SU-DHL-6 (cell line): ENCODE data around the gene SP8.

Experiments
- H2AFZ ChIP-seq: fragments of 200-600 bp; sonication (generic); 2 replicates; pipeline ENCODE4 v1.6.1; 2014; ENCODE audit warnings: low read depth, mild to moderate bottlenecking, moderate library complexity, mixed read lengths, antibody characterized with exemption, low read length; ENCODE audit not compliant: severe bottlenecking
- H3F3A ChIP-seq: fragments of 200-600 bp; shearing (Covaris generic); 2 replicates; pipeline ENCODE4 v1.6.0; 2016; ENCODE audit warnings: antibody characterized with exemption, mild to moderate bottlenecking; ENCODE audit not compliant: insufficient read depth
- H3K27ac ChIP-seq: fragments of 200-600 bp; sonication (generic); 2 replicates; pipeline ENCODE4 v1.5.1; 2016; ENCODE audit warnings: low read depth, mild to moderate bottlenecking, low read length, moderate library complexity, mixed read lengths
- H3K27me3 ChIP-seq: fragments of 200-600 bp; sonication (generic), shearing (Covaris generic); 2 replicates; pipeline ENCODE4 v1.6.0; 2014; ENCODE audit warnings: mild to moderate bottlenecking, low read length
- H3K36me3 ChIP-seq: fragments of 200-600 bp; sonication (generic); 2 replicates; pipeline ENCODE4 v1.6.1; 2014; ENCODE audit warnings: mild to moderate bottlenecking, low read length, mixed read lengths
- H3K4me2 ChIP-seq: fragments of 300-600, 200-600 bp; shearing (Covaris generic), sonication (generic); 2 replicates; pipeline ENCODE4 v1.6.0; 2014; ENCODE audit warnings: low read length, low read depth, mild to moderate bottlenecking; ENCODE audit not compliant: poor library complexity, severe bottlenecking
- H3K4me3 ChIP-seq: fragments of 200-600 bp; sonication (generic); 2 replicates; pipeline ENCODE4 v1.5.1; 2014; ENCODE audit warnings: antibody characterized with exemption, low read length, mild to moderate bottlenecking, mixed read lengths; ENCODE audit not compliant: insufficient read depth, poor library complexity, severe bottlenecking
- H3K79me2 ChIP-seq: fragments of 200-600 bp; sonication (generic); 2 replicates; pipeline ENCODE4 v1.6.1; 2014; ENCODE audit warnings: mild to moderate bottlenecking, low read length, moderate library complexity; ENCODE audit not compliant: insufficient read depth
- H3K9ac ChIP-seq: fragments of 200-600 bp; sonication (generic); 2 replicates; pipeline ENCODE4 v1.7.0; 2014; ENCODE audit warnings: mild to moderate bottlenecking, low read length
- H3K9me2 ChIP-seq: fragments of 200-600 bp; sonication (generic); replicated peaks from 2 replicates; pipeline ENCODE4 v1.6.1; 2014; ENCODE audit warnings: low read length; ENCODE audit not compliant: insufficient read depth
- H3K9me3 ChIP-seq: fragments of 200-600 bp; sonication (generic); 2 replicates; pipeline ENCODE4 v1.6.1; 2014; ENCODE audit warnings: low read length, mixed read lengths; ENCODE audit not compliant: insufficient read depth
- H4K20me1 ChIP-seq: fragments of 200-600 bp; sonication (generic); 2 replicates; pipeline ENCODE4 v1.6.1; 2014; ENCODE audit warnings: low read depth, mild to moderate bottlenecking, antibody characterized with exemption, low read length, moderate library complexity, mixed read lengths
- EZH2phosphoT487 ChIP-seq: fragments of 200-600 bp; sonication (generic), shearing (Covaris generic); conservative IDR thresholded peaks from 2 replicates; pipeline ENCODE4 v1.6.1; 2018; ENCODE audit warnings: mild to moderate bottlenecking, antibody characterized with exemption, low read length, moderate library complexity, mixed read lengths
- TF ChIP-seq, protein P1 (sequence below): fragments of 200-600 bp; sonication (generic); IDR thresholded peaks from one replicate; pipeline ENCODE4 v1.5.1; 2017; ENCODE audit warnings: antibody characterized with exemption, mild to moderate bottlenecking, low read length, moderate library complexity; ENCODE audit not compliant: insufficient read depth, poor library complexity, severe bottlenecking

SP8 gene

DNA sequence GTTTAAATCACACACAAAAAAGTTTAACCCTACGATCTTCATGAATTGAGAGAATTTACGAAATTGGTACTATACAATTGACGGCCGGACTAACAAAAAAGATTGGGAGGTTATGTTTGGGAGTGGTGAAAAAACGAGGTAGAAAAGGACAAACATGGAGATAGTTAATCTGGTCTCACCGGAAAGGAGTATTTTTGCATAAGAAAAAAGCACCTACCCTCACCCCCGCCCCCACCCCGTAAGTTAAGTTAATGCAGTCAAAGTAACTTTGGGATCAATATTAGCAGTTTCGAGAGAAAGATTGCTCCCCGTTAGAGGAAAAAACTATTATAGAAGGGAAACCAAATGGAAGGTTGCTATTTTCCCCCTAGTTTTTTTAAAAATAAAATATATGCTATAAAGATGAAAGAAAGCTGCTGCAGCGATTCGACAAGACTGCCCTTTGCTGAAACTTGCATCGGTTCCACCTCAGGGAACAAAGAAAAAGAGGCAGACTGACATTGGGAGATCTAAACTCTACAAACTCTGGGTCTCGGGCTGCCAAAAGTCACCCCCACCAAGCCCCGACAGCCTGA lies 3.5 kb downstream of the SP8 start:
- Histone ChIP-seq H3F3A (no peaks in the 10 kb centered on the region), H3K36me3 (no peaks in the 10 kb centered on the region), H3K79me2 (no peaks in the 10 kb centered on the region), H4K20me1 (no peaks in the 10 kb centered on the region), H3K9me2 (no peaks in the 10 kb centered on the region), H2AFZ (no peak overlapping the region), H3K27me3 (no peaks in the 10 kb centered on the region), H3K9ac (no peak overlapping the region), H3K9me3 (no peaks in the 10 kb centered on the region), H3K27ac (no peak overlapping the region), H3K4me3 (no peak overlapping the region), H3K4me2 (no peak overlapping the region)
- TF ChIP-seq EZH2phosphoT487, result no peak
- TF ChIP-seq, protein P1, sequence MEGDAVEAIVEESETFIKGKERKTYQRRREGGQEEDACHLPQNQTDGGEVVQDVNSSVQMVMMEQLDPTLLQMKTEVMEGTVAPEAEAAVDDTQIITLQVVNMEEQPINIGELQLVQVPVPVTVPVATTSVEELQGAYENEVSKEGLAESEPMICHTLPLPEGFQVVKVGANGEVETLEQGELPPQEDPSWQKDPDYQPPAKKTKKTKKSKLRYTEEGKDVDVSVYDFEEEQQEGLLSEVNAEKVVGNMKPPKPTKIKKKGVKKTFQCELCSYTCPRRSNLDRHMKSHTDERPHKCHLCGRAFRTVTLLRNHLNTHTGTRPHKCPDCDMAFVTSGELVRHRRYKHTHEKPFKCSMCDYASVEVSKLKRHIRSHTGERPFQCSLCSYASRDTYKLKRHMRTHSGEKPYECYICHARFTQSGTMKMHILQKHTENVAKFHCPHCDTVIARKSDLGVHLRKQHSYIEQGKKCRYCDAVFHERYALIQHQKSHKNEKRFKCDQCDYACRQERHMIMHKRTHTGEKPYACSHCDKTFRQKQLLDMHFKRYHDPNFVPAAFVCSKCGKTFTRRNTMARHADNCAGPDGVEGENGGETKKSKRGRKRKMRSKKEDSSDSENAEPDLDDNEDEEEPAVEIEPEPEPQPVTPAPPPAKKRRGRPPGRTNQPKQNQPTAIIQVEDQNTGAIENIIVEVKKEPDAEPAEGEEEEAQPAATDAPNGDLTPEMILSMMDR, result no peak

DNA sequence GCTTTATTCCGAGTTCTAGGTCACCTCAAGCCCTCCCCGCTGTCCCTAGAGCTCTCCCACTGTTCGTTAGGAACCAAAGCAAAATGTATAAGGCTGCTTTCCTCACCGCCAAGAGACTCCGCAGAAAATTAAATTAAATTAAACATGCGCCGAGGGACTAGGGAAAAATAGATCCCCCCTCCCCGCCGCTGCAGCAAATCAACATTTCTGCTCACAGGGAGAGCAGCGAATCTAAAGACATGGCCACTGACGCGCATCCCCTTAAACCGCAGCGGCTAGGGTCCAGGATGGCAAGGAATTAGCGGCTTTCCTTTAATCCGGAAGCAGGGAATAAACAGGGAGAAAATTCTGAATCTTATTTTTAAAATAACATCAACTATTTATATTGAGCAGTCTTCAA lies 7.6 kb downstream of the SP8 start:
- H3K36me3 ChIP-seq, result no peaks in the 10 kb centered on the region
- no peaks in the 10 kb centered on the region for H3K9me3 ChIP-seq
- no peaks in the 10 kb centered on the region for H3K79me2 ChIP-seq
- no peak for TF ChIP-seq EZH2phosphoT487
- no peak overlapping the region for H3K4me2 ChIP-seq
- no peaks in the 10 kb centered on the region; the same call in 1 of the 2 replicates for H3K27me3 ChIP-seq
- H4K20me1 ChIP-seq, result 0 out of 2 replicates have a peak, but pooled peaks cover under 1% of the 10 kb centered on the region
- no peak overlapping the region for H2AFZ ChIP-seq
- no peak overlapping the region for H3K4me3 ChIP-seq
- H3K9ac ChIP-seq, result no peak overlapping the region
- H3F3A ChIP-seq, result no peaks in the 10 kb centered on the region
- no peaks in the 10 kb centered on the region for H3K9me2 ChIP-seq
- no peak overlapping the region for H3K27ac ChIP-seq

DNA sequence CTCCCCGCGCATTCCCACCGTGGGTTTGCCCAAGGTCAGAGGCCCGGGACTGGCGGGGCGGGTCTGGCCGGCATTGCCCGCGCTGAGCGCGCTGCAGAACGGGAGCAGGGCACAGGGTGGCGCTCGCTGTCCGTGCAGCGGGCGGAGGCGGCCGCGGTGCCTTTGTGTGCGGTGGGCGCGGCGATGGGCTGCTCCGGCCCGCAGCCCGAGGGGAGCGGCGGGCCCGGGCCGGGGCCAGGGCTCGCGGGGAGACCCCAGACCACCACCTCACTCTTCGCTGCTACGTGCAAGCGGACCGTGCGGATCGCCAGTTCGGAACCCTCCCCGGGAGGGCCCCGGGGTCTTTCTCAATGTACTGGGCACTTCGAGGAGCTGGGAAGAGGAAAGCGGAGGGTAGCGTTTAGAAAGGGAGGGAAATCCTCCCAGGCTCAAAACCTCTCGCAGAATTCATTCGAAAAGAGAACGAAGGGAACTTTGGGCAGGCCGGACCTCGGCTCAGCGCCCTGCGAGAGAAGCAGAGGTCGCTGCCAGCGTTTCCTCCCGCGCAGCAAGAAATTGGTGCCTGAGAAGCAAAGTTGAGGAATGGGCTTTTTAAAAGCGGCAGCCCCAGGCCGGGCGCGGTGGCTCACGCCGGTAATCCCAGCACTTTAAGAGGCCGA lies 8.5 kb downstream of the SP8 start:
- no peaks in the 10 kb centered on the region for H3K9me2 ChIP-seq
- no peak for TF ChIP-seq EZH2phosphoT487
- TF ChIP-seq, protein P1, result no peak
- no peak overlapping the region for H3K4me2 ChIP-seq
- no peaks in the 10 kb centered on the region for H3K9me3 ChIP-seq
- H3K27ac ChIP-seq, result no peak overlapping the region
- H3K27me3 ChIP-seq, result no peaks in the 10 kb centered on the region; the same call in 1 of the 2 replicates
- no peaks in the 10 kb centered on the region for H3F3A ChIP-seq
- H3K79me2 ChIP-seq, result no peaks in the 10 kb centered on the region
- H3K4me3 ChIP-seq, result no peak overlapping the region
- H2AFZ ChIP-seq, result no peak overlapping the region
- H3K9ac ChIP-seq, result no peak overlapping the region
- 0 out of 2 replicates have a peak, but pooled peaks cover 5% of the 10 kb centered on the region for H4K20me1 ChIP-seq
- no peaks in the 10 kb centered on the region for H3K36me3 ChIP-seq

DNA sequence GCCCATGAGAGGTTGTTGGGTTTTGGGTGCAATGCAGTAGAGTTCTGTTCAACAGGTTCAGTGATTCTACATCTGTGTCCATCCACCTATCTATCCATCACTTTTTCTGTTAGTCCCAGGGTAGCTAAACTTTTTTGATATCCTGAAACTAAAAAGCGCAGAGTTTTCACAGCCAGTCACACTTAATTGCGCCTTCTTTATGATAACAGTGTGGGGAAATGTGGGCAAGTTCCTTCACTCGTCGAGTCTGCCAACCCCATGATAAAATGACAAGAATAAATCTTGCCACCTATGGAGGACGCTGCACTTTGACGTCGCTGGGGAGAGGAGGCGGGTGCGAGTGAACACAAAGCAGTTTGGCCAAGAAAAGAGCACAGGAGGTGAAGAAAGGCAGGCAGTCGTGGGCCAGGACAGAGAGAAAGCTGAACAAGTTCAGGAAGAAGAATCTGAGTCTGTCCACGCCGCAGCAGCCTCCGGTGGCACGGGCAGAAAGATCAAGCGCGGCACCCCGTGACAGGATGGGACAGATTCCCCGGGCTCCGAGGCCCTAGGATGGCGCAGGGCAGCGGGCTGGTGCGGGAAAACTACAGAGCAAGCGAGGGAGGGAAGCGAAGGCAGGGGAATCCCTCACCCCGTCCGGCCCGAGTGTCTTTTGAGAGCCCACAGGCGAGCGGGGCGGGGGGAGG lies 9.2 kb downstream of the SP8 start:
- Histone ChIP-seq H3K9ac (no peak overlapping the region), H3K9me2 (no peaks in the 10 kb centered on the region), H3K4me2 (no peak overlapping the region), H3K27ac (no peak overlapping the region), H3K79me2 (no peaks in the 10 kb centered on the region), H3K4me3 (no peak overlapping the region), H3F3A (no peaks in the 10 kb centered on the region), H3K9me3 (no peaks in the 10 kb centered on the region), H4K20me1 (0 out of 2 replicates have a peak, but pooled peaks cover 9% of the 10 kb centered on the region), H3K36me3 (no peaks in the 10 kb centered on the region), H3K27me3 (no peaks in the 10 kb centered on the region; the same call in 1 of the 2 replicates), H2AFZ (no peak overlapping the region)
- TF ChIP-seq, protein P1, result no peak
- TF ChIP-seq EZH2phosphoT487, result no peak
